ENCODE results near the gene RAP1GAP2.
A peak's percentile ranks its signal among the peaks of the same experiment; 100 is the strongest.
"Not testable (repeated sequence)": the region's sequence is repeated elsewhere in the genome, so short reads cannot be mapped to it uniquely, and the experiment has no call there.

Gene RAP1GAP2

GRCh38 chr17:3029213-3029913 is 233.1 kb downstream of the RAP1GAP2 start:
- DNase-seq = no peak

GRCh38 chr17:3030096-3030495 is 233.9 kb downstream of the RAP1GAP2 start:
- no peak for DNase-seq

GRCh38 chr17:3030852-3031470 is 234.7 kb downstream of the RAP1GAP2 start:
- DNase-seq = not testable (repeated sequence)

- no peak for DNase-seq
Measured at GRCh38 chr17:3032258-3033247, 236.3 kb downstream of the RAP1GAP2 start.

- DNase-seq = no peak
Measured at GRCh38 chr17:3033248-3033640, 237.0 kb downstream of the RAP1GAP2 start.

GRCh38 chr17:3033741-3034577 is 237.7 kb downstream of the RAP1GAP2 start:
- DNase-seq = no peak

- no peak for DNase-seq
Measured at GRCh38 chr17:3034578-3034920, 238.3 kb downstream of the RAP1GAP2 start.

- no peak for DNase-seq
Measured at GRCh38 chr17:3035256-3035967, 239.2 kb downstream of the RAP1GAP2 start.

GRCh38 chr17:3035968-3036280 is 239.7 kb downstream of the RAP1GAP2 start:
- DNase-seq = no peak

GRCh38 chr17:3036800-3037199 is 240.6 kb downstream of the RAP1GAP2 start:
- no peak for DNase-seq

- no peak for DNase-seq
Measured at GRCh38 chr17:3037259-3037658, 241.0 kb downstream of the RAP1GAP2 start.

GRCh38 chr17:3038941-3039340 is 242.7 kb downstream of the RAP1GAP2 start:
- DNase-seq = no peak

GRCh38 chr17:3039736-3040135 is 243.5 kb downstream of the RAP1GAP2 start:
- peak; percentile 31 for DNase-seq

GRCh38 chr17:3040882-3041281 is 244.6 kb downstream of the RAP1GAP2 start:
- no peak for DNase-seq

GRCh38 chr17:3043737-3044365 is 247.6 kb downstream of the RAP1GAP2 start:
- no peak for DNase-seq

GRCh38 chr17:3046753-3047152 is 250.5 kb downstream of the RAP1GAP2 start:
- DNase-seq = no peak

- peak; percentile 94 for DNase-seq
Measured at GRCh38 chr17:3048727-3049471, 252.7 kb downstream of the RAP1GAP2 start.

- no peak for DNase-seq
Measured at GRCh38 chr17:3049705-3050295, 253.6 kb downstream of the RAP1GAP2 start.

- not testable (repeated sequence) for DNase-seq
Measured at GRCh38 chr17:3054868-3055267, 258.6 kb downstream of the RAP1GAP2 start.

GRCh38 chr17:3062824-3063377 is 266.7 kb downstream of the RAP1GAP2 start:
- not testable (repeated sequence) for DNase-seq

Measured in NCI-H1694 (cell line).